KG1 (cell line): Measurements from ENCODE around the gene MS4A4E.
A peak's percentile ranks its signal among the peaks of the same experiment; 100 is the strongest.
"Not testable (repeated sequence)": the region's sequence is repeated elsewhere in the genome, so short reads cannot be mapped to it uniquely, and the experiment has no call there.

Experiments used
- DNase-seq: peaks from one replicate; lab custom pipeline; 2025; lab: John Stamatoyannopoulos, UW

Gene MS4A4E

GRCh38 chr11:60242740-60243239 lies at the start of gene MS4A4E:
Gene MS4A4E (minus strand): TSS chr11:60243137. CDS start chr11:60230055, 13,082 bp downstream.
- no peak for DNase-seq

GRCh38 chr11:60292145-60292544 lies 49.2 kb upstream of the MS4A4E start:
- no peak for DNase-seq

- no peak for DNase-seq
Measured at GRCh38 chr11:60288531-60288930, 45.6 kb upstream of the MS4A4E start.

- DNase-seq: not testable (repeated sequence)
Measured at GRCh38 chr11:60285411-60286126, 42.6 kb upstream of the MS4A4E start.

- no peak for DNase-seq
Measured at GRCh38 chr11:60282286-60282685, 39.3 kb upstream of the MS4A4E start.

- no peak for DNase-seq
Measured at GRCh38 chr11:60281485-60281884, 38.5 kb upstream of the MS4A4E start.

- peak; percentile 77 for DNase-seq
Measured at GRCh38 chr11:60280412-60280811, 37.5 kb upstream of the MS4A4E start, which contains the start of gene MS4A4A. Gene MS4A4A (plus strand): TSS chr11:60280666. CDS start chr11:60280676, 10 bp downstream.

GRCh38 chr11:60274416-60274815 lies 31.5 kb upstream of the MS4A4E start:
- DNase-seq: no peak

GRCh38 chr11:60265373-60266214 lies 22.7 kb upstream of the MS4A4E start:
- peak; percentile 67 for DNase-seq

- no peak for DNase-seq
Measured at GRCh38 chr11:60264644-60265043, 21.7 kb upstream of the MS4A4E start.

GRCh38 chr11:60263402-60263801 lies 20.5 kb upstream of the MS4A4E start:
- no peak for DNase-seq

- no peak for DNase-seq
Measured at GRCh38 chr11:60261014-60261413, 18.1 kb upstream of the MS4A4E start.

- no peak for DNase-seq
Measured at GRCh38 chr11:60257956-60258722, 15.2 kb upstream of the MS4A4E start.

- no peak for DNase-seq
Measured at GRCh38 chr11:60252213-60253108, 9.5 kb upstream of the MS4A4E start.

- DNase-seq: peak; percentile 63
Measured at GRCh38 chr11:60251485-60252212, 8.7 kb upstream of the MS4A4E start.

- no peak for DNase-seq
Measured at GRCh38 chr11:60241786-60242185, 1.2 kb downstream of the MS4A4E start.

GRCh38 chr11:60240662-60241061 lies 2.3 kb downstream of the MS4A4E start:
- DNase-seq: no peak

- no peak for DNase-seq
Measured at GRCh38 chr11:60235321-60235720, 7.6 kb downstream of the MS4A4E start.

GRCh38 chr11:60230681-60231080 lies 12.3 kb downstream of the MS4A4E start:
- DNase-seq: no peak

GRCh38 chr11:60222141-60222540 lies 20.8 kb downstream of the MS4A4E start:
- DNase-seq: no peak
